ENCODE results near the gene SLC16A5.
A peak's percentile ranks its signal among the peaks of the same experiment; 100 is the strongest.
"Not testable (repeated sequence)": the region's sequence is repeated elsewhere in the genome, so short reads cannot be mapped to it uniquely, and the experiment has no call there.

The SLC16A5 gene

DNA sequence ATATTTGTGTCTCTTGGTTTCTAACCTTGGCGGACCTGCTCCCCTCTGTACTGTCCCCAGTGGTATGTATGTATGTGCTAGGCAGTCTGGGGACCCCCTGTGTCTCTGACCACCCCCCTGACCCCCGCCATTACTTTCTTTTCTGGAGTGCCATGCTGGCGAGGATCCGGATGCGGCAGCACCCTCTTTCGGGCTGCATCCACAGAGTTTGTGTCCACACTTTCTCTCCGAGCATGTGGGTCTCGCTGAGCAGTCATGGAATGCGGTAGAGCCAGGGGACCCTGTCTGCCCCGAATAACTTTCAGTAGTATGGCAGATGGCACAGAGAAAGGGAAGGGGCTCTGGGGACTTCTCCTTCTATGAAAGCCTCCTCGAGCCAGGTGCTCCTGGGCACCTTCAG lies 23.7 kb upstream of the SLC16A5 start:
- no peak for DNase-seq (ENCODE audit: low read depth)

GRCh38 chr17:75064460-75064859 lies 23.3 kb upstream of the SLC16A5 start:
- DNase-seq (ENCODE audit: low read depth): no peak

DNA sequence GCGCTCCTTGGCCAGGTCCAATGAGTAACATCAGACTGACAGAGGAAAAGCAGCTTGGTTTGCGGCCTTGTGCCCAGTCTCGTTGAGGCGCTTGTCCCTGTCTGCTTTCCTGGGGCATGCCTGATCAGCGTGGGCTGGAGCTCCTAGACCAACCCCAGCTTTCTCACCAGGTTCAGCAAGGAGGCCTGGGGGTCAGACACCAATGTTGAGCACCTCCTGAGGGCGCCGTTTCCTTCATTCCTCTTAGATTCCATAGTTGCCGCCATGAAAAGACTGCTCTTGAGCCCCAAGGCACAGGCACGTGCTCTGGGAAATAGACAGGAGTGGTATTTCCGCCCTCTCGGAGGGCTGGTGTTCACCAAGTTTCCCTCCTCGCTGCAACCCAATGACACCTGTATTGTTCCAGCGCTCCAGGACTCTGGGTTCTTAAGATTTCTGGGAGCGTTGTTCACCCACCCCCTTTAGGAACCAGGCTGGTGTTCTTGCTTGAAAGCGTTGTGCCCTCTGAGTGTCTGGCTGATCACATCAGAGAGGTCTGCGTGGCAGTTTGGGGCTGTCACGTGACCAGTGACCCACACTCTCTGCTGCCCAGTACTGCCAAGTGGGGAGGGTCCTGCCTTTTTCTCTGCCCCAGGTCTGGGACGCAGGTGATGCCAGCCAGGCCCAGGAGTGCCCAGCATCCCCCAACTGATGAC lies 22.7 kb upstream of the SLC16A5 start:
- no peak for DNase-seq (ENCODE audit: low read depth)

- no peak for DNase-seq (ENCODE audit: low read depth)
Measured at GRCh38 chr17:75065562-75066151, 22.1 kb upstream of the SLC16A5 start.

- DNase-seq (ENCODE audit: low read depth): no peak
Measured at GRCh38 chr17:75067856-75068255, 19.9 kb upstream of the SLC16A5 start.

GRCh38 chr17:75068750-75069149 lies 19.0 kb upstream of the SLC16A5 start:
- DNase-seq (ENCODE audit: low read depth): no peak

- no peak for DNase-seq (ENCODE audit: low read depth)
Measured at GRCh38 chr17:75069783-75070182, 18.0 kb upstream of the SLC16A5 start.

DNA sequence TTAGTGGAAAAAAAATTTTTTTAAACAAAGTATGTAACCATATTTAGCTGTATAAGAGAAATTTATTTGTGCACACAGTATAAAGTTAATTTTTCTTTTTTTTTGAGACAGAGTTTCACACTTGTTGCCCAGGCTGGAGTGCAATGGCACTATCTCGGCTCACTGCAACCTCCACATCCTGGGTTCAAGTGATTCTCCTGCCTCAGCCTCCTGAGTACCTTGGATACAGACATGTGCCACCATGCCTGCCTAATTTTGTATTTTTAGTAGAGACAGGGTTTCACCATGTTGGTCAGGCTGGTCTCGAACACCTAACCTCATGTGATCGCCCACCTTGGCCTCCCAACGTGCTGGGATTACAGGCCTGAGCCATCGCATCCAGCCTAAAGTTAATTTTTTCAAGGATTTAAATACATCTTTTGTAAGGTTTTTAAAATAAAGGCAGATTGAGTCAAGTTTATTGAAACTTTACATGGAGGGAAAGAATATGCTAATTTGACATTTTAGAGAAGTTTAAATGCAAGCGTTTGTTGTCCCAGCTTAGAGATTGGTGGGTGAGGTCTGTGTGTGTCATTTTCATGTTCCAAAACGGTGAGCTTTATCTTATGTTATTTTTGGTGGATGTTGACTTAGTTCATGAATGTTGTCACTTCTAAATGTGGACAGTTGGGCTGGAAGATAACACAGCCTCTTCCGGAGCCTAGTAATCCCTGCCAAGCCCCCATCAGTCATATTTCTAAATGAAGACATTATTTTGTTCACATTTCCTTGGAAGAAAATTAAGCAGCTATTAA lies 16.1 kb upstream of the SLC16A5 start:
- DNase-seq (ENCODE audit: low read depth): not testable (repeated sequence)

- DNase-seq (ENCODE audit: low read depth): not testable (repeated sequence)
Measured at GRCh38 chr17:75072909-75073308, 14.8 kb upstream of the SLC16A5 start.

GRCh38 chr17:75073618-75074047 lies 14.1 kb upstream of the SLC16A5 start:
- no peak for DNase-seq (ENCODE audit: low read depth)

- no peak for DNase-seq (ENCODE audit: low read depth)
Measured at GRCh38 chr17:75074532-75074931, 13.2 kb upstream of the SLC16A5 start.

DNA sequence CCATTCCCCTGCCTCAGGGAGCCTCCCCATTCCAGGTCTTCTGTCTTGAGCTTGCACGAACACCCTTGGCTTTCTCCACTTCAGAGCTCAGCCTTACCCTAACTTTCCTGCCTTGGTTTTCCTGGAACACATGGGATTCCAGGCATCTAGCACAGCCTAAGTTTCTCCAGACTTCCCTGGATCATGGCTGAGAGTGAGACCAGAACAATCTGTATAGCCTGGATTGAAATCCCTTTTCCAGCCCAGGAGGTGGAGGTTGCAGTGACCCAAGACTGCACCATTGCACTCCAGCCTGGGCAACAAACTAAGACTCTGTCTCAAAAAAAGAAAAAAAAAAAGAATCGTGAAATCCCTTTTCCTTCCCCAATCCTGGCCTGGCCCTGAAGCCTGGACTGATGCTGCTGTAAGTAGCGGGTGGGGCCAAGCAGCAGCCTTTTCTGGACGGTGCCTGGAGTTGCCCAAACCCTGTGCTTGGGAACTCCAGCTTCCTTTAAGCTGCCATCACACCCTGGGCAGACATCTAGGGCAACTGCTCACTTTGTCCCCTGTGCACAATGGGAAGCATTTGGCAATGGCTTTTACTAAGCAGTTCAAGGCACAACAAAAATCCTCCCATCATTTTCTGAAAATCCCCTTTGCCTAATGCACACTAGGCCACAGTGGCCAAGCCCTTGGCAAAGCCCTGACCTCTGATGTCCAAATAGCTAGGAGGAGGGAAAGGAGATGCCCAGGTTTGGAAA lies 12.0 kb upstream of the SLC16A5 start:
- no peak for DNase-seq (ENCODE audit: low read depth)

- no peak for DNase-seq (ENCODE audit: low read depth)
Measured at GRCh38 chr17:75077072-75077495, 10.7 kb upstream of the SLC16A5 start.

DNA sequence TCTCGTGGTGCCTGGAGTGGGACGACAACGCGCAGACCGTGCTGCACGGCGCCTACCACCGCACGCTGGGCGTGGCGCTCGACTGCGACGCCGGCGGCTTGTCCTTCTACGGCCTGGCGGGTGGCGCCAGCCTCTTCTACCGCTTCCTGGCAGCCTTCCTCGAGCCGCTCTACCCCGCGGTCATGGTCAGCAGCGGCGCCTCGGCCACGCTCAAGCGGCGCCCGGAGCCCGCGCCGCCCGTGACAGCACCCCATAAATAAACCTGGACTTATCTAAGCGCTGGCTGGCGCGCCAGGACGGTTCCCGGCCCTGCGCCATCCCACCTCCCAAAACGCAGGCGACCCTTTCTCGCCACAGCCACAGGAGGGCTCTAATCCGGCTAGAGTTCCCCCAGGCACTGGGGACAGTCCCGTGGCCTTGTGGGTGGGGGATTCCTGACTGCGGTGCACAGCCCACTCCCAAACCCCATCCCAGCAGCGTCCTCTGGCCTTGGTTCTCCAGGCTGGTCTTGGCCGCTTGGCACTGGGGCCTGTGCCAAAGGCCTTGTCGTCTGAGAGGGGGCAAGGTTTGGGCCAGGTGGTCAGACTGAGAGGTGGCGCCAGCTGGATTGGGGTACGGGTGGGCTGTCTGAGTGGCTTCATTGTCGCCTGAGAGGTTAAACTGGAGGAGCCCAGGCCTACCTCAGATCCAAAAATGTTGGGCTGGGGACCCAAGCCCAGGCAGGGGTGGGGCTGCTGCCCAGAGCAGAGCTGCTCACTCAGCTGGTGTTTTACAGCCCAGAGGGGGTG lies 10.1 kb upstream of the SLC16A5 start:
- peak; percentile 35 for DNase-seq (ENCODE audit: low read depth)

DNA sequence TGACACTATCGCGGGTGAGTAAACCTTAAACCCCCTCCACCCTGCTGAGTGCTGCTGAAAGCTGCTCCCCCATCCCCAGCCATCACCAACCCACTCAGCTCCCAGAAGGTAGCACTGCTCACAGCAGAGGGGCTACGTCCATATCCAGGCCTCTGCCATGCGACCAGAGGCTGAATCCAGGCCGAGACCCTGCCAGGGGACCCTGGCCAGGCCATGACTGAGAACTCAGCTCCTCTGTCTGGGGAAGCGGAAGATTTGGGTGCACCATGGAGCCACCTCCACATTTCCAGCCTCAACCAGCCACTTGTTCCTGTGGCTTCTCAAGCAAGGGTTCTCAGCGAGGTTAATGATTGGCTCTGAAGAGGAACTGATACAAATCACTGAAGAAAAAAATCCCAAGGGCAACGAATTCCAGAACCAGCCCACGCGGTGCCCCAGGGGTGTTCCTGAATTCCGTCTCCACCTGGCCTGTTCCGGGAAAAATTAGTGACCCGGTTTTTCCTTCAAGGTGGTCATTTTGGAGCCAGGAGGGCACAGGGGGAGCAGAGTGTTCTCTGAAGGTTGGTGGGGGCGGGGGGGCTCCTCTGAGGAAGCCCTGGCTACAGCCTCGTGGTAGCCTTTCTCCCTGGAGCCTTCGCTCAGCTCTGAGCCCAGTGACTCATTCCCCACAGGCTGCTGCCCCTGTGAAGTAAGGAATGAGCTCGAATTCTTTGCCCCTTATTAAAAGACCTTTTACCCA lies 9.3 kb upstream of the SLC16A5 start:
- no peak for DNase-seq (ENCODE audit: low read depth)

DNA sequence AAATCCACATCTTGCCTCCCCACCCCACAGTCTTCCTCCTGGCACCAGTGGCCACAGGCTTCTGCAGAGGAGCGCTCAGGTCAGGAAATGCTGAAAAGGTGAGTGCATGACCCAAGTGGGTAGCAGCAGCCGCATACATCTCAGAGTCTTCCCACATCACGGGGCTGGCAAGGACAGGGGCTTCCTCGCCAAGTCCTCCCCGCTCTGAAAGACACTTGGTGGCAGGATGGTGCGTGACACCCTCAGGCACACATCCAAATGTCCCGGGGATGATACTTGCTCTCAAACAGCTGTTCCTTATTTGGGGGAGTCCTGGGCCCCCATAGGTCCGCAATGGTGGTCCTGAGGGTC lies 8.8 kb upstream of the SLC16A5 start:
- DNase-seq (ENCODE audit: low read depth): no peak

GRCh38 chr17:75081611-75082540 lies 5.9 kb upstream of the SLC16A5 start:
- no peak for DNase-seq (ENCODE audit: low read depth)

- DNase-seq (ENCODE audit: low read depth): no peak
Measured at GRCh38 chr17:75082683-75083082, 5.1 kb upstream of the SLC16A5 start.

DNA sequence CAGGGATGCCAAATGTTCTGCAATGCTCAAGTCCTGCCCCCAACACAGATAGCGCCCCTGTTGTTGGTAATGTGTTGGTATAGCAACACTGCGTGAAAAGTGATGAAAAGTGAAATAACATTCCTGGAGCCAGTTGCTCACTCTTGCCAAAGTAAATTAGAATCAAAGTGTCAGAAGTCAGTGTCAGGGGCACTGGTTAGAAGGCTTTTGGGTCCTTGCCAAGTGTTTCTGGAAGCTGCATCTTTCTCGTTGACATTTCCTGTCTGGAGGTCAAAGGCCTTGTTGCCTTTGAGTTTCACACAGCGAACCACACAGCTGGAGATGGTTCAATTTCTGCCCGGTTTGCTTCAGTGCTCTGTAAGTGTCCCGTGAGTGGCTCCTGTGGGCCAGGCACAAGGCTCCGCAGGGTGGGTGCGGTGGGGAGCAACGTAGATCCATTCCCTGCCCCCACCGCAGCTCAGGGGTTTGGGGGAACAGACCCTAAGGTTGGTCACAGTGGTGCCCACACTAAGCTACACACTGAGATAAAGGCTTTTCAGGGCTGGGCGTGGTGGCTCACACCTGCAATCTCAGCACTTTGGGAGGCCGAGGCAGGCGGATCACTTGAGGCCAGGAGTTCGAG lies 3.6 kb upstream of the SLC16A5 start:
- no peak for DNase-seq (ENCODE audit: low read depth)
